ENCODE results near the gene NKX1-2. TPM values are rescaled to one million over a fixed set of nuclear protein-coding genes. Genes with fewer than 3 reads are reported as not detected.

NKX1-2 gene
- total RNA-seq, 1 donor from 2014 or later, result not detected

GRCh38 chr10:124495725-124496124 is 45.9 kb upstream of the NKX1-2 start:
- no peaks in the 10 kb centered on the region for H3K36me3 ChIP-seq
- H3K9me3 ChIP-seq, result no peaks in the 10 kb centered on the region
- TF ChIP-seq, protein P1, sequence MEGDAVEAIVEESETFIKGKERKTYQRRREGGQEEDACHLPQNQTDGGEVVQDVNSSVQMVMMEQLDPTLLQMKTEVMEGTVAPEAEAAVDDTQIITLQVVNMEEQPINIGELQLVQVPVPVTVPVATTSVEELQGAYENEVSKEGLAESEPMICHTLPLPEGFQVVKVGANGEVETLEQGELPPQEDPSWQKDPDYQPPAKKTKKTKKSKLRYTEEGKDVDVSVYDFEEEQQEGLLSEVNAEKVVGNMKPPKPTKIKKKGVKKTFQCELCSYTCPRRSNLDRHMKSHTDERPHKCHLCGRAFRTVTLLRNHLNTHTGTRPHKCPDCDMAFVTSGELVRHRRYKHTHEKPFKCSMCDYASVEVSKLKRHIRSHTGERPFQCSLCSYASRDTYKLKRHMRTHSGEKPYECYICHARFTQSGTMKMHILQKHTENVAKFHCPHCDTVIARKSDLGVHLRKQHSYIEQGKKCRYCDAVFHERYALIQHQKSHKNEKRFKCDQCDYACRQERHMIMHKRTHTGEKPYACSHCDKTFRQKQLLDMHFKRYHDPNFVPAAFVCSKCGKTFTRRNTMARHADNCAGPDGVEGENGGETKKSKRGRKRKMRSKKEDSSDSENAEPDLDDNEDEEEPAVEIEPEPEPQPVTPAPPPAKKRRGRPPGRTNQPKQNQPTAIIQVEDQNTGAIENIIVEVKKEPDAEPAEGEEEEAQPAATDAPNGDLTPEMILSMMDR (IDR thresholded peaks at IDR 0.05), result no peak
- intact Hi-C loops (cut with DNase I), result no loop called here
- DNase-seq (ENCODE audit: low spot score in 2 of 2), result no peak
- no peaks in the 10 kb centered on the region for H3K27me3 ChIP-seq
- no peak overlapping the region for H3K4me3 ChIP-seq
- H3K27ac ChIP-seq, result no peak overlapping the region
- H3K4me1 ChIP-seq, result no peaks in the 10 kb centered on the region

DNA sequence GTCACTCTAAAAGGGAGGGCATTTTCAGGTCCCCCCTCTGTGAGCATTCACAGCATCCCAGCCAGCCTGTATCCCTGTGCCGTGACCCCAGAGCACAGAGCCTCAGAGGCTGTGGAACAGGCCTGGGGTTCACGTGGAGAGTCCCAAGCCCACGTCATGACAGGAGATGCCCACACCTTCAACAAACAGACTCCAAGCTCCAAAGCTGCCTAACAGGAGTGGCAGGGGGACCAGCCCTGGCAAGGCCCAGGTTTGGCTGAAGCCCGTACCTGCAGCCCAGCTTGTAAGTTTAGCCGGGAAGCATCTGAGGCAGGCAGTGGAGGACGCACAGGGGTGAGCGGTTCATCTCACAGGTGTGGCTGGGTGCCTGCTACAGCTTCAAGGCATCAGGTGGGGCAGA is 45.3 kb upstream of the NKX1-2 start:
- TF ChIP-seq, protein P1 (IDR thresholded peaks at IDR 0.05), result no peak
- intact Hi-C loops (cut with DNase I), result no loop called here
- DNase-seq (ENCODE audit: low spot score in 2 of 2), result no peak

GRCh38 chr10:124494046-124494807 is 44.4 kb upstream of the NKX1-2 start:
- no peak overlapping the region for H3K4me3 ChIP-seq
- no peak for DNase-seq (ENCODE audit: low spot score in 2 of 2)
- H3K36me3 ChIP-seq, result no peaks in the 10 kb centered on the region
- H3K4me1 ChIP-seq, result no peaks in the 10 kb centered on the region
- TF ChIP-seq, protein P1 (IDR thresholded peaks at IDR 0.05), result no peak
- H3K27me3 ChIP-seq, result no peaks in the 10 kb centered on the region
- H3K9me3 ChIP-seq, result no peaks in the 10 kb centered on the region
- intact Hi-C loops (cut with DNase I), result no loop called here
- H3K27ac ChIP-seq, result no peak overlapping the region

More for the DNA sequence above, 45.3 kb upstream of the NKX1-2 start:
- Histone ChIP-seq H3K9me3 (no peaks in the 10 kb centered on the region), H3K27ac (no peak overlapping the region), H3K4me1 (no peaks in the 10 kb centered on the region), H3K4me3 (no peak overlapping the region), H3K36me3 (no peaks in the 10 kb centered on the region), H3K27me3 (no peaks in the 10 kb centered on the region)

DNA sequence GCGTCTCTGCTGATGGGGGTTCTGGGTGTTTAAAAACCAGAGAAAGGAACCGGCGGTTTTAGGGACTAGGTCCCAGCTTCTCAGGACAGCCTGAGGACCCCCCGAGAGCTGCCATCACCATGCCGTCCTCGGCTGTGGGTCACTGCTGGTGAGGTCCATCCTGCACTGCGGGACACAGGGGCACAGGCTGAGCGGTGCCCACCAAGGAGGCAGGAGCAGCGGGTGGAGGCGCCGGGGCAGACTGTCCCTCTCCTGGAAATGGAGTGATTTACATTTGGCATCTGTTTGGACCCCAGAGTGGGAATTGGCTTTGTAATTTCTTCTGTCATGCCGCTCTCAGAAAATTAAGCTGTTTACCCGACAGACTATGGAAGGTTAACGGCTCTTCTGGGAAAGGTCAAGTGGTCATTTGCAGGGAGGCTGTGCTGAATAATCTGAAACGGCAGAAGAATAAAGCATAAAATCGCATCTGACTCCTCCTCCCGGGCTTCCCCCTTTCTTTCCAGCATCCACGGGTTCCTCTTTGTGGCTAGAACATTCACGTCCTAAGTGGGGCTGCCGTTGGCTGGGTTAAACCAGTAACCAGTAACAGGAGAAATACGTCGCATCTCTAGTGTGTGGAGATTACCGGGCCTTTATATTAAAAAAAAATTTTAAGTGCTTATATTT is 43.5 kb upstream of the NKX1-2 start:
- H3K27ac ChIP-seq, result no peak overlapping the region
- TF ChIP-seq, protein P1 (IDR thresholded peaks at IDR 0.05), result no peak
- no peaks in the 10 kb centered on the region for H3K9me3 ChIP-seq
- no peaks in the 10 kb centered on the region for H3K27me3 ChIP-seq
- H3K4me3 ChIP-seq, result no peak overlapping the region
- intact Hi-C loops (cut with DNase I), result no loop called here
- H3K4me1 ChIP-seq, result no peaks in the 10 kb centered on the region
- no peaks in the 10 kb centered on the region for H3K36me3 ChIP-seq
- no peak for DNase-seq (ENCODE audit: low spot score in 2 of 2)

DNA sequence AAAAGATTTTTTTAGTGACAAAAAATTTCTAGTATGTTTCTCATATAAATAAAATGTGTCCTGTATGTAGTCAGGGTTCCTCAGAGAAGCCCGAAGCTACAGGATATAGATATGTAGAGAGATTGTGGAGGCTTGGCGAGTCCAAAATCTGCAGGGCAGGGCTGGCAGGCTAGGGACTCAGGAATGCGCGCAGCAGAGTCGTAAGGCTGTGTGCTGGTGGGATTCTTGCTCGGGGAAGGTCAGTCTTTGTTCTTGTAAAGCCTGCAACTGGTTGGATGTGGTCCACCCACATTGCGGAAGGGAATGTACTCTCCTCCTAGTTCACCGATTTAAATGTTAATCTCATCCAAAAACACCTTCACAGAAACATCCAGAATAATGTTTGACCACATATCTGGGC is 42.4 kb upstream of the NKX1-2 start:
- no peak overlapping the region for H3K4me3 ChIP-seq
- H3K4me1 ChIP-seq, result no peaks in the 10 kb centered on the region
- H3K27ac ChIP-seq, result no peak overlapping the region
- TF ChIP-seq, protein P1 (IDR thresholded peaks at IDR 0.05), result no peak
- H3K9me3 ChIP-seq, result no peaks in the 10 kb centered on the region
- DNase-seq (ENCODE audit: low spot score in 2 of 2), result no peak
- H3K36me3 ChIP-seq, result no peaks in the 10 kb centered on the region
- no peaks in the 10 kb centered on the region for H3K27me3 ChIP-seq
- intact Hi-C loops (cut with DNase I), result no loop called here

All from ascending aorta (tissue), 2 donors.